ENCODE data around the gene ZNF396.

ZNF396 gene

GRCh38 chr18:35355140-35355618, 22.0 kb downstream of the ZNF396 start:
- H3K4me1 ChIP-seq (ENCODE audit: control insufficient read depth, insufficient read depth, low read length, poor library complexity, severe bottlenecking), result peaks cover 2% of the 10 kb centered on the region
- no peak overlapping the region for H3K4me3 ChIP-seq (ENCODE audit: extremely low read depth, insufficient read depth, low read length, poor library complexity, severe bottlenecking)
- H3K27ac ChIP-seq (ENCODE audit: low read depth, low read length, severe bottlenecking), result peak overlapping the region; percentile 4
- H3K9me3 ChIP-seq (ENCODE audit: control insufficient read depth, low read length), result peaks cover 21% of the 10 kb centered on the region
- 40 to 56% methylated on average over 4 of the region's 4 CpGs for WGBS, 2 experiments (ENCODE audit: insufficient coverage in 2 of 2)
- no peaks in the 10 kb centered on the region for H3K36me3 ChIP-seq (ENCODE audit: control insufficient read depth, insufficient read depth, low read length)

GRCh38 chr18:35352778-35353177, 24.4 kb downstream of the ZNF396 start:
- H3K4me1 ChIP-seq (ENCODE audit: control insufficient read depth, insufficient read depth, low read length, poor library complexity, severe bottlenecking), result peaks cover 2% of the 10 kb centered on the region
- H3K9me3 ChIP-seq (ENCODE audit: control insufficient read depth, low read length), result peaks cover 21% of the 10 kb centered on the region
- H3K4me3 ChIP-seq (ENCODE audit: extremely low read depth, insufficient read depth, low read length, poor library complexity, severe bottlenecking), result no peak overlapping the region
- H3K27ac ChIP-seq (ENCODE audit: low read depth, low read length, severe bottlenecking), result no peak overlapping the region
- H3K36me3 ChIP-seq (ENCODE audit: control insufficient read depth, insufficient read depth, low read length), result no peaks in the 10 kb centered on the region

- Histone ChIP-seq H3K4me3 (ENCODE audit: extremely low read depth, insufficient read depth, low read length, poor library complexity, severe bottlenecking) (no peak overlapping the region), H3K4me1 (ENCODE audit: control insufficient read depth, insufficient read depth, low read length, poor library complexity, severe bottlenecking) (peaks cover 2% of the 10 kb centered on the region), H3K27ac (ENCODE audit: low read depth, low read length, severe bottlenecking) (no peak overlapping the region), H3K9me3 (ENCODE audit: control insufficient read depth, low read length) (peaks cover 21% of the 10 kb centered on the region), H3K36me3 (ENCODE audit: control insufficient read depth, insufficient read depth, low read length) (no peaks in the 10 kb centered on the region)
- WGBS, 2 experiments (ENCODE audit: insufficient coverage in 2 of 2), result 81% methylated on average over 2 of the region's 2 CpGs; no CpG with 5 or more reads in 1 of the 2 experiments
Measured at GRCh38 chr18:35352283-35352682, 24.9 kb downstream of the ZNF396 start.

GRCh38 chr18:35348001-35348400, 29.1 kb downstream of the ZNF396 start:
- peaks cover 3% of the 10 kb centered on the region for H3K4me1 ChIP-seq (ENCODE audit: control insufficient read depth, insufficient read depth, low read length, poor library complexity, severe bottlenecking)
- H3K36me3 ChIP-seq (ENCODE audit: control insufficient read depth, insufficient read depth, low read length), result no peaks in the 10 kb centered on the region
- no peak overlapping the region for H3K27ac ChIP-seq (ENCODE audit: low read depth, low read length, severe bottlenecking)
- no CpG with 5 or more reads among the region's 3 CpGs for WGBS, 2 experiments (ENCODE audit: insufficient coverage in 2 of 2)
- H3K9me3 ChIP-seq (ENCODE audit: control insufficient read depth, low read length), result peaks cover 17% of the 10 kb centered on the region
- no peak overlapping the region for H3K4me3 ChIP-seq (ENCODE audit: extremely low read depth, insufficient read depth, low read length, poor library complexity, severe bottlenecking)

DNA sequence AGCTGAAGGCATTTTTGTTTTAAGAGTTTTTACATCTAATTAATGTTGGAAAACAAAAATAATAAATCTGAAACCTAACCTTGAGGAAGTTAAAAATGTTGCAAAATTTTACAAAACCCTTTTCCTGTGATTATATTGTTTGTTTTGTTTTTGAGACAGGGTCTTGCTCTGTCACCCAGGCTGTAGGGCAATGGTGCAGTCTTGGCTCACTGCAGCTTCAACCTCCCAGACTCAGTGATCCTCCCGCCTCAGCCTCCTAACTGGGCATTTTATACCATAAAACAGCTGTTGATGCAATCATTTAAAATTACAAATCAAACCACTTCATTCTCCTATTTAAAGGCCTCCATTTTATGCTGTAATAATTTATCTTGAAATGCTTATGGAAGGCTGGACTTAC, 31.2 kb downstream of the ZNF396 start:
- peak overlapping the region; percentile 100 for H3K27ac ChIP-seq (ENCODE audit: low read depth, low read length, severe bottlenecking)
- 86 to 100% methylated on average over 1 of the region's 1 CpG for WGBS, 2 experiments (ENCODE audit: insufficient coverage in 2 of 2)
- no peaks in the 10 kb centered on the region for H3K9me3 ChIP-seq (ENCODE audit: control insufficient read depth, low read length)
- H3K4me1 ChIP-seq (ENCODE audit: control insufficient read depth, insufficient read depth, low read length, poor library complexity, severe bottlenecking), result peaks cover 7% of the 10 kb centered on the region
- no peak overlapping the region for H3K4me3 ChIP-seq (ENCODE audit: extremely low read depth, insufficient read depth, low read length, poor library complexity, severe bottlenecking)
- peaks cover 18% of the 10 kb centered on the region for H3K36me3 ChIP-seq (ENCODE audit: control insufficient read depth, insufficient read depth, low read length)

DNA sequence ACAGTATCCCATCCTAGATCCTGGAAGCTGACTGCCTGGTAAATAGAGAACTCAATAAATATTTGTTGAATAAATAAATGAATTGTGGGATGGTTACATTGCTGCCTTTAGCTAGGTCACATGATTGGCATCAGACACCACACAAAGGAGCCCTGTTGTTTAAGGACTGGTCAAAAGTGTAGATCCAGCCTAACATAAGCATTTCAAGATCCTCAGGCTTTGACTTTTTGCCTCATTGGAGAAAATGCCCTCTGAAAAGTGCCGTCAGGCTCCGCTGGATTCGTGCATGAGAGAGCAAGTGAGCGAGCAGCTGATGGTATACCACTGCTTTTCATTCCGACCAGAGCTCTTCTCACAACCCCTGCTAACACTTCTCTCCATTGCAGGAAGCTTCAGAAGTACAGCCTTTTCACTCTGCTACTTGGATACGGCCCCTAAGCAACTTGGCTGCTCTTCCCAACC, 31.6 kb downstream of the ZNF396 start:
- no peak overlapping the region for H3K4me3 ChIP-seq (ENCODE audit: extremely low read depth, insufficient read depth, low read length, poor library complexity, severe bottlenecking)
- WGBS, 2 experiments (ENCODE audit: insufficient coverage in 2 of 2), result 60 to 67% methylated on average over 4 to 5 of the region's 6 CpGs
- H3K36me3 ChIP-seq (ENCODE audit: control insufficient read depth, insufficient read depth, low read length), result peaks cover 23% of the 10 kb centered on the region
- peaks cover 7% of the 10 kb centered on the region for H3K4me1 ChIP-seq (ENCODE audit: control insufficient read depth, insufficient read depth, low read length, poor library complexity, severe bottlenecking)
- H3K9me3 ChIP-seq (ENCODE audit: control insufficient read depth, low read length), result no peaks in the 10 kb centered on the region
- H3K27ac ChIP-seq (ENCODE audit: low read depth, low read length, severe bottlenecking), result peak overlapping the region; percentile 100

- Histone ChIP-seq H3K4me1 (ENCODE audit: control insufficient read depth, insufficient read depth, low read length, poor library complexity, severe bottlenecking) (peaks cover 7% of the 10 kb centered on the region), H3K9me3 (ENCODE audit: control insufficient read depth, low read length) (no peaks in the 10 kb centered on the region), H3K4me3 (ENCODE audit: extremely low read depth, insufficient read depth, low read length, poor library complexity, severe bottlenecking) (peak overlapping the region; percentile 99), H3K36me3 (ENCODE audit: control insufficient read depth, insufficient read depth, low read length) (peaks cover 29% of the 10 kb centered on the region), H3K27ac (ENCODE audit: low read depth, low read length, severe bottlenecking) (peak overlapping the region; percentile 100)
- WGBS, 2 experiments (ENCODE audit: insufficient coverage in 2 of 2), result 81 to 93% methylated on average over 4 to 5 of the region's 12 CpGs
Measured at GRCh38 chr18:35344736-35345459, 32.2 kb downstream of the ZNF396 start.

DNA sequence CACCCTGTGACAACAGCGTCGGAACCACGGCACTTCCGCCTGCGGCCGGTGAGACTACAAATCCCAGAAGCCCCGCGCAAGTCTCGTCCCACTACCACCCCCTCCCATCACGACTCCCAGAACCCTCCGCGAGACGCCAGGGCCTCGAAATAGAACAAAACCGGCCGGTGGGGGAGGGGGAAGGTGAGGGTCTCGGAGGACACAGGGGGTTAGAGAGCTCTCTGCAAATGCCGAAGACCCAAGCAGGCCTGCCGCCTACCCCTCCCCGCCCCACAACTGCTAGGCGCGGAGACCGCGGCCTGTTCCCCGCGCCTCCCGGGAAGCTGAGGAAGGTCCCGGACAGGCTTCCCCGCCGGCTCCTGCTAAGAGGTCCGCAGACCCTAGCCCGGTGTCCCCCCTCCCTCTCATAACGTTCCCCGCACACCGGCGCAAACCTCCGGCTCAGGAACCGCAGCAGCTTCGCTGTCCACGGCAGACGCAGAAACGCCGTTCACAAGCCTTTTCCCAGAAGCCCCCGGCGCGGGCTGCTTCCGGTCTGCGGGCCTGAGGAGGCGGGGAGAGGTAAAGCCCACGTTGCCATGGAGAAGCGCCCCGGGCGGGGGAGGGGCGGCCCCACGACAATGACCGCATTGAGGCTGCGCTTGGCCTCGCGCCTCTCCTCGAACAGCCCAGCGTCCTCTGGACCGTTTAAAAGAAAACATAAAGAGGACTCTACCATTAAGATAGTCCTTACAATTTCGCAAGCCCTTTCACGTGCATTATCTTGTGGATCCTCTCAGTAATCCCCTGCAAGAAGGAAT, 33.0 kb downstream of the ZNF396 start, which contains the start of gene ZNF24:
TSS of gene ZNF24 (minus strand) at position 485 of the 800 bp plus-strand sequence. CDS start 3,770 bp downstream, outside the sequence.
- Histone ChIP-seq H3K4me3 (ENCODE audit: extremely low read depth, insufficient read depth, low read length, poor library complexity, severe bottlenecking) (peak within 1 kb of the TSS; percentile 99), H3K36me3 (ENCODE audit: control insufficient read depth, insufficient read depth, low read length) (peaks cover 36% of the 10 kb centered on the region), H3K27ac (ENCODE audit: low read depth, low read length, severe bottlenecking) (peak within 1 kb of the TSS; percentile 100), H3K9me3 (ENCODE audit: control insufficient read depth, low read length) (no peaks in the 10 kb centered on the region), H3K4me1 (ENCODE audit: control insufficient read depth, insufficient read depth, low read length, poor library complexity, severe bottlenecking) (peaks cover 7% of the 10 kb centered on the region)
- 0% methylated on average over 38 to 39 of the region's 64 CpGs for WGBS, 2 experiments (ENCODE audit: insufficient coverage in 2 of 2)

DNA sequence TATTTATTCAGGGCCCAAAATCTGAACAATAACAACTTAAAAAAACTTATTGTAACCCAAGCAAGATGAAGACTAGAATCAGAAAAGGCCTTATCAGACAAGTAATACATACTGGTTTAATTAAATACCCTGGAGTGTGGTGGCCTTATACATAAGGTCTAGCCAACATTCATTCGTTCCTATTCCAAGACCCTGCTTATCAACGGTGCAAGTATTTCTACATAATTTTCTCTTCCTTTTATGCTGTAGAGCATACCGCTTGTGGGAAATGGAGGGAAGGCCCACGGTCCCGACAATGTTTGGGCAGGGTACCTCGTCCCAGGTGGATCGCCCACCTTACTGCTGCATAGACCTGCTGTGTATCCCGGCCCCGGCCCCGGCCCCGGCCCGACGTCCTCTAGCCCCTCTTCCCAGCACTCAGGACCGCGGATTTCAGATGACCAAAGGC, 33.6 kb downstream of the ZNF396 start:
- Histone ChIP-seq H3K27ac (ENCODE audit: low read depth, low read length, severe bottlenecking) (peak overlapping the region; percentile 100), H3K36me3 (ENCODE audit: control insufficient read depth, insufficient read depth, low read length) (peaks cover 43% of the 10 kb centered on the region), H3K9me3 (ENCODE audit: control insufficient read depth, low read length) (no peaks in the 10 kb centered on the region), H3K4me1 (ENCODE audit: control insufficient read depth, insufficient read depth, low read length, poor library complexity, severe bottlenecking) (peaks cover 7% of the 10 kb centered on the region), H3K4me3 (ENCODE audit: extremely low read depth, insufficient read depth, low read length, poor library complexity, severe bottlenecking) (peak overlapping the region; percentile 99)
- 0% methylated on average over 6 to 13 of the region's 15 CpGs for WGBS, 2 experiments (ENCODE audit: insufficient coverage in 2 of 2)

DNA sequence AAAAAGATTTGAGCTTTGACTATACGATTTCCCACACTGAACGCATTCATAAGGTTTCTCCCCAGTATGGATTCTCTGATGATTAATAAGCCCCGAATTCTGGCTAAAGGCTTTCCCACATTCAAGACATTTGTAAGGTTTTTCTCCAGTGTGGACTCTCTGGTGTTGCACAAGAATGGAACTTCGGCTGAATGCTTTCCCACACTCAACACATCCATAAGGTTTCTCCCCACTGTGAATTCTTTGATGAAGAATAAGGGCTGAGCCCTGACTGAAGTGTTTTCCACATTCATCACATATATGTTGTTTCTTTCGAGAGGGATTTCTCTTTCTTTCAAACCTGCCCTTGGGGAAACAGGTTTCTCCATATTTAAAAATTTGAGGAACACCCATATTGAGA, 39.9 kb downstream of the ZNF396 start:
- Histone ChIP-seq H3K27ac (ENCODE audit: low read depth, low read length, severe bottlenecking) (no peak overlapping the region), H3K9me3 (ENCODE audit: control insufficient read depth, low read length) (no peaks in the 10 kb centered on the region), H3K4me1 (ENCODE audit: control insufficient read depth, insufficient read depth, low read length, poor library complexity, severe bottlenecking) (peaks cover 2% of the 10 kb centered on the region), H3K36me3 (ENCODE audit: control insufficient read depth, insufficient read depth, low read length) (peaks cover 98% of the 10 kb centered on the region), H3K4me3 (ENCODE audit: extremely low read depth, insufficient read depth, low read length, poor library complexity, severe bottlenecking) (no peak overlapping the region)
- WGBS, 2 experiments (ENCODE audit: insufficient coverage in 2 of 2), result 100% methylated on average over 2 to 3 of the region's 5 CpGs
